Keratinocyte (primary cell): ENCODE measurements around the gene HNRNPH1. TPM values are rescaled to one million over a fixed set of nuclear protein-coding genes. Genes with fewer than 3 reads are reported as not detected.

Experiments
- DNase-seq: peaks from one replicate; pipeline ENCODE4 v3.0.0-alpha.2; 2011; ENCODE audit warnings: low read depth, missing footprints, low spot score
- FAIRE-seq: peaks from 2 replicates; lab custom pipeline; 2011; peaks lifted over from hg19 to GRCh38; lab: Jason Lieb, UNC
- H2AFZ ChIP-seq: 2 replicates; pipeline ENCODE4 v1.6.0; 2012; ENCODE audit warnings: low read length, control low read depth, inconsistent platforms; ENCODE audit not compliant: control insufficient read depth
- H3K27ac ChIP-seq: 2 replicates; pipeline ENCODE4 v1.5.1; 2011; ENCODE audit warnings: low read length; ENCODE audit not compliant: control insufficient read depth, insufficient read depth
- H3K27me3 ChIP-seq: 3 replicates; pipeline ENCODE4 v1.6.0; 2011; ENCODE audit warnings: low read length; ENCODE audit not compliant: control insufficient read depth, insufficient read depth; ENCODE audit errors: extremely low read depth
- H3K36me3 ChIP-seq, 2 experiments: 2 replicates in 1 of 2; 3 replicates in 1 of 2; pipeline ENCODE4 v1.5.1; 2011; ENCODE audit warnings: low read length in 2 of 2, mild to moderate bottlenecking in 1 of 2; ENCODE audit not compliant: control insufficient read depth in 2 of 2, insufficient read depth in 2 of 2; ENCODE audit errors: extremely low read depth in 1 of 2
- H3K4me1 ChIP-seq: 3 replicates; pipeline ENCODE4 v1.5.1; 2011; ENCODE audit warnings: low read length; ENCODE audit not compliant: control insufficient read depth, insufficient read depth; ENCODE audit errors: extremely low read depth
- H3K4me2 ChIP-seq: 3 replicates; pipeline ENCODE4 v1.6.0; 2011; ENCODE audit warnings: low read depth, low read length; ENCODE audit not compliant: control insufficient read depth, insufficient read depth; ENCODE audit errors: extremely low read depth
- H3K4me3 ChIP-seq, 3 experiments: fragments of 200-600 bp in 1 of 3; sonication (generic) in 1 of 3; 2 replicates in 2 of 3; 3 replicates in 1 of 3; pipeline ENCODE4 v1.5.1; 2011 to 2016; ENCODE audit warnings: low read length in 3 of 3, mild to moderate bottlenecking in 3 of 3, control low read depth in 2 of 3, inconsistent platforms in 1 of 3, low read depth in 1 of 3, mixed read lengths in 1 of 3, mixed run types in 1 of 3, moderate library complexity in 1 of 3; ENCODE audit not compliant: control insufficient read depth in 2 of 3, insufficient read depth in 2 of 3; ENCODE audit errors: extremely low read depth in 1 of 3
- H3K79me2 ChIP-seq: 2 replicates; pipeline ENCODE4 v1.6.0; 2012; ENCODE audit warnings: low read length; ENCODE audit not compliant: control insufficient read depth, insufficient read depth
- H3K9ac ChIP-seq: 3 replicates; pipeline ENCODE4 v1.6.0; 2011; ENCODE audit warnings: low read length; ENCODE audit not compliant: control insufficient read depth, insufficient read depth; ENCODE audit errors: extremely low read depth
- H3K9me1 ChIP-seq: 3 replicates; pipeline ENCODE4 v1.6.0; 2011; ENCODE audit warnings: low read length; ENCODE audit not compliant: control insufficient read depth, insufficient read depth; ENCODE audit errors: extremely low read depth
- H3K9me3 ChIP-seq: 2 replicates; pipeline ENCODE4 v1.5.1; 2012; ENCODE audit warnings: low read depth, low read length; ENCODE audit not compliant: control insufficient read depth
- H4K20me1 ChIP-seq: 3 replicates; pipeline ENCODE4 v1.6.0; 2011; ENCODE audit warnings: low read length; ENCODE audit not compliant: control insufficient read depth, insufficient read depth; ENCODE audit errors: extremely low read depth
- CTCF ChIP-seq, 3 experiments: IDR thresholded peaks in 1 of 3; conservative IDR thresholded peaks in 1 of 3; optimal IDR thresholded peaks in 1 of 3; 2 replicates in 2 of 3; 3 replicates in 1 of 3; pipeline versions ENCODE3 to v1.5.1; 2011; ENCODE audit warnings: low read length in 3 of 3, mild to moderate bottlenecking in 3 of 3, moderate library complexity in 2 of 3, control low read depth in 1 of 3, inconsistent platforms in 1 of 3; ENCODE audit not compliant: insufficient read depth in 2 of 3; ENCODE audit errors: extremely low read depth in 1 of 3
- EZH2 ChIP-seq: IDR thresholded peaks from one replicate; pipeline ENCODE4 v1.6.1; 2012; ENCODE audit warnings: inconsistent platforms, mild to moderate bottlenecking, low read length, moderate library complexity
- dilution Hi-C: fragments of 300-500 bp; cut with MboI; formaldehyde crosslinking; loops from one replicate; pipeline ENCODE4 v1.7.0; 2020; ENCODE audit warnings: low sequenced_read_pairs; ENCODE audit not compliant: extremely low pct_ligation_motif_present
- polyA plus RNA-seq, 5 experiments: library from polyadenylated mRNA; depleted of rRNA in 3 of 5; stranded (reverse) in 3 of 5; stranded (forward) in 1 of 5; unstranded in 1 of 5; fragments of >200 nt; gene quantifications; 1 replicate in 1 of 5; 2 replicates in 3 of 5; 3 replicates in 1 of 5; pipeline versions ENCODE4 v1.2.1 to v1.2.3, GENCODE V29; 2011 to 2012; ENCODE audit warnings: missing spikeins in 2 of 5, low read depth in 1 of 5, low replicate concordance in 1 of 5

The HNRNPH1 gene
- polyA plus RNA-seq, 1 donor (not counting 4 experiments of a cell fraction or from before 2014, with no cell fraction given) = 431 TPM

DNA sequence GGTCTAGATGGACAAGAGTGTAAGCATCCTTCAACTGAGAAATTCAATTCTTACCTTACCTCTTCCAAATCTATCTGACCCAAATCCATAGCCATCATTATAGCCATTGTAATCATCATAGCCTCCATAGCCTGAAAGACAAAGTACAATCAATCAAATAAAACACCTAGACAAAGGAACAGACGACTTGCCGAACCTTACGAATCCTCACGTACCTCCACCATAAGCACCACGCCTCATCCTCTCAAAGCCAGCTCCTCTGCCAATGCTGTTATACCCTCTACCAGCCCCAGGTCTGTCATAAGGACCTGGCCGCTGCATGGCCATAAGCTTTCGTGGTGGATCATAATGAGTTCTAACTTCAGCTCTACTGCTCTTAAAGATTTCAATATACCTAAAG is 5.5 kb downstream of the HNRNPH1 start:
- dilution Hi-C loops = no loop called here
- no peak for DNase-seq
- no peak overlapping the region for H3K4me2 ChIP-seq
- no peaks in the 10 kb centered on the region for H3K9me3 ChIP-seq
- H3K27ac ChIP-seq = no peak overlapping the region
- TF ChIP-seq CTCF (optimal IDR thresholded peaks at IDR 0.05 in 1 of 3, IDR thresholded peaks at IDR 0.05 in 1 of 3, conservative IDR thresholded peaks at IDR 0.05 in 1 of 3; ENCODE audit: extremely low read depth in 1 of 3, insufficient read depth in 2 of 3, low read length in 3 of 3) = no peak
- TF ChIP-seq EZH2 = no peak
- no peak for FAIRE-seq
- peak overlapping the region; percentile 25 for H3K9ac ChIP-seq
- no peak overlapping the region for H3K4me3 ChIP-seq
- H3K27me3 ChIP-seq = no peaks in the 10 kb centered on the region
- H3K79me2 ChIP-seq = peaks cover 64% of the 10 kb centered on the region
- no peak overlapping the region for H2AFZ ChIP-seq
- H3K36me3 ChIP-seq = peaks cover 47 to 71% of the 10 kb centered on the region in 2 experiments
- no peaks in the 10 kb centered on the region for H3K9me1 ChIP-seq
- peaks cover 18% of the 10 kb centered on the region for H3K4me1 ChIP-seq
- peaks cover 60% of the 10 kb centered on the region for H4K20me1 ChIP-seq

- H4K20me1 ChIP-seq = peaks cover 45% of the 10 kb centered on the region
- H2AFZ ChIP-seq = no peak overlapping the region
- DNase-seq = no peak
- peaks cover 11% of the 10 kb centered on the region for H3K4me1 ChIP-seq
- peaks cover 50 to 68% of the 10 kb centered on the region in 2 experiments for H3K36me3 ChIP-seq
- H3K27me3 ChIP-seq = no peaks in the 10 kb centered on the region
- H3K9ac ChIP-seq = no peak overlapping the region
- peaks cover 47% of the 10 kb centered on the region for H3K79me2 ChIP-seq
- dilution Hi-C loops = no loop called here
- FAIRE-seq = no peak
- TF ChIP-seq CTCF (optimal IDR thresholded peaks at IDR 0.05 in 1 of 3, IDR thresholded peaks at IDR 0.05 in 1 of 3, conservative IDR thresholded peaks at IDR 0.05 in 1 of 3; ENCODE audit: extremely low read depth in 1 of 3, insufficient read depth in 2 of 3, low read length in 3 of 3) (no peak), EZH2 (no peak)
- H3K4me3 ChIP-seq = no peak overlapping the region
- no peaks in the 10 kb centered on the region for H3K9me1 ChIP-seq
- no peak overlapping the region for H3K27ac ChIP-seq
- no peaks in the 10 kb centered on the region for H3K9me3 ChIP-seq
- no peak overlapping the region for H3K4me2 ChIP-seq
Measured at GRCh38 chr5:179616002-179616594, 7.4 kb downstream of the HNRNPH1 start.
